Loucy (cell line): ENCODE data around the gene FRA10AC1.

Source experiments
- H2AFZ ChIP-seq: fragments of 200-600 bp; sonication (generic); 2 replicates; pipeline ENCODE4 v1.6.0; 2016; ENCODE audit warnings: antibody characterized with exemption, mild to moderate bottlenecking, low read length, moderate library complexity
- H3F3A ChIP-seq: fragments of 200-600 bp; 2 replicates; pipeline ENCODE4 v1.6.0; 2016; ENCODE audit warnings: antibody characterized with exemption, low read depth, mild to moderate bottlenecking
- H3K27me3 ChIP-seq: fragments of 200-600 bp; sonication (generic); 2 replicates; pipeline ENCODE4 v1.6.1; 2014; ENCODE audit warnings: low read length, mild to moderate bottlenecking; ENCODE audit not compliant: insufficient read depth, poor library complexity, severe bottlenecking
- H3K36me3 ChIP-seq: fragments of 200-600 bp; sonication (generic); 2 replicates; pipeline ENCODE4 v1.6.1; 2016; ENCODE audit warnings: low read length; ENCODE audit not compliant: insufficient read depth
- H3K4me1 ChIP-seq: fragments of 200-600 bp; sonication (generic); 2 replicates; pipeline ENCODE4 v1.5.1; 2014; ENCODE audit warnings: low read length, mild to moderate bottlenecking; ENCODE audit not compliant: insufficient read depth, poor library complexity, severe bottlenecking
- H3K4me2 ChIP-seq: fragments of 200-600 bp; sonication (generic); 2 replicates; pipeline ENCODE4 v1.6.0; 2014; ENCODE audit warnings: antibody characterized with exemption, low read length, low read depth, mild to moderate bottlenecking; ENCODE audit not compliant: poor library complexity, severe bottlenecking
- H3K4me3 ChIP-seq: fragments of 200-600 bp; sonication (generic); 2 replicates; pipeline ENCODE4 v1.5.1; 2014; ENCODE audit warnings: low read length, mild to moderate bottlenecking, mixed read lengths; ENCODE audit not compliant: poor library complexity, severe bottlenecking
- H3K79me2 ChIP-seq: fragments of 200-600 bp; sonication (generic); 2 replicates; pipeline ENCODE4 v1.6.1; 2014; ENCODE audit warnings: low read length; ENCODE audit not compliant: insufficient read depth
- H3K9ac ChIP-seq: fragments of 200-600 bp; sonication (generic); 2 replicates; pipeline ENCODE4 v1.6.0; 2014; ENCODE audit warnings: mild to moderate bottlenecking, low read depth, low read length, moderate library complexity; ENCODE audit not compliant: poor library complexity, severe bottlenecking
- H3K9me2 ChIP-seq: fragments of 200-600 bp; sonication (generic); replicated peaks from 2 replicates; pipeline ENCODE4 v1.6.1; 2016; ENCODE audit warnings: low read depth, low read length, mixed read lengths
- H3K9me3 ChIP-seq: fragments of 200-600 bp; sonication (generic); 2 replicates; pipeline ENCODE4 v1.6.1; 2014; ENCODE audit warnings: mild to moderate bottlenecking, antibody characterized with exemption, low read length, low read depth; ENCODE audit not compliant: insufficient read depth
- H4K20me1 ChIP-seq: fragments of 200-600 bp; sonication (generic); 2 replicates; pipeline ENCODE4 v1.6.0; 2014; ENCODE audit warnings: antibody characterized with exemption, low read length, mild to moderate bottlenecking; ENCODE audit not compliant: insufficient read depth, poor library complexity, severe bottlenecking
- EZH2phosphoT487 ChIP-seq: fragments of 200-600 bp; IDR thresholded peaks from 2 replicates; pipeline ENCODE4 v1.6.1; 2018; ENCODE audit warnings: antibody characterized with exemption, mild to moderate bottlenecking, moderate library complexity, borderline replicate concordance
- TF ChIP-seq, protein P1 (sequence below): fragments of 200-600 bp; sonication (generic); conservative IDR thresholded peaks from 2 replicates; pipeline ENCODE4 v1.5.1; 2014; ENCODE audit warnings: mild to moderate bottlenecking, antibody characterized with exemption, low read length

Gene FRA10AC1

DNA sequence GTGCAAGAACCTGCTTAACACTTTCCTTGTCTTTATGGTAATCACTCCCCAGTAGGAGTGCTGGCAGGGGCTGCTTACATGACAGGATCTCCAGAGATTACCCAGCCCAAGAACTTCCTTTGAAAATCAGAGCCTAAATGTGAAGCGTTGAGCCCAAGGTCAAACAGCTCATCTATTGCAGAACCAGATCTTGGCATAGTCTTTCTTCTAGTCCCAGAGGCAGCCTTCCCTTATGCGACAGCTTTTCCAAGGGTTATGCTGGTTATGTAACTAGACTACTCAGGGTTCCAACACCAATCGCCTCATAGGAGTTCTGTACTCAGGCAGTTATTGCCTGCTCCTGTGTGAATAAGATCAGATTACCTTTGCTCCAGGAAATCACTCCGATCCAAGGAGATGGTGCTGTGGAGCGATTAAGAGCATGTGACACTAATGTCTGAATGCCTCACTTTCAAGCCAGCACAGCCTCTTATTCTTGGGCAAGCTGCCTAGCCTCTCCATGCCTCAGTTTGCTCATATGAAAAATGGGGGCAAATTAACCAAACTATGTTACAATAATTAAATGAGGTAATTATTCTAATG lies 46.9 kb upstream of the FRA10AC1 start:
- no peaks in the 10 kb centered on the region for H3K27me3 ChIP-seq
- no peak overlapping the region for H3K4me2 ChIP-seq
- no peak overlapping the region for H3K9ac ChIP-seq
- no peaks in the 10 kb centered on the region for H3F3A ChIP-seq
- H3K9me2 ChIP-seq, result no peaks in the 10 kb centered on the region
- no peak overlapping the region for H3K4me3 ChIP-seq
- H3K36me3 ChIP-seq, result no peaks in the 10 kb centered on the region
- no peaks in the 10 kb centered on the region for H3K4me1 ChIP-seq
- no peaks in the 10 kb centered on the region for H4K20me1 ChIP-seq
- H2AFZ ChIP-seq, result no peak overlapping the region
- no peaks in the 10 kb centered on the region for H3K79me2 ChIP-seq
- H3K9me3 ChIP-seq, result no peaks in the 10 kb centered on the region
- TF ChIP-seq, protein P1, sequence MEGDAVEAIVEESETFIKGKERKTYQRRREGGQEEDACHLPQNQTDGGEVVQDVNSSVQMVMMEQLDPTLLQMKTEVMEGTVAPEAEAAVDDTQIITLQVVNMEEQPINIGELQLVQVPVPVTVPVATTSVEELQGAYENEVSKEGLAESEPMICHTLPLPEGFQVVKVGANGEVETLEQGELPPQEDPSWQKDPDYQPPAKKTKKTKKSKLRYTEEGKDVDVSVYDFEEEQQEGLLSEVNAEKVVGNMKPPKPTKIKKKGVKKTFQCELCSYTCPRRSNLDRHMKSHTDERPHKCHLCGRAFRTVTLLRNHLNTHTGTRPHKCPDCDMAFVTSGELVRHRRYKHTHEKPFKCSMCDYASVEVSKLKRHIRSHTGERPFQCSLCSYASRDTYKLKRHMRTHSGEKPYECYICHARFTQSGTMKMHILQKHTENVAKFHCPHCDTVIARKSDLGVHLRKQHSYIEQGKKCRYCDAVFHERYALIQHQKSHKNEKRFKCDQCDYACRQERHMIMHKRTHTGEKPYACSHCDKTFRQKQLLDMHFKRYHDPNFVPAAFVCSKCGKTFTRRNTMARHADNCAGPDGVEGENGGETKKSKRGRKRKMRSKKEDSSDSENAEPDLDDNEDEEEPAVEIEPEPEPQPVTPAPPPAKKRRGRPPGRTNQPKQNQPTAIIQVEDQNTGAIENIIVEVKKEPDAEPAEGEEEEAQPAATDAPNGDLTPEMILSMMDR, result no peak
- TF ChIP-seq EZH2phosphoT487, result no peak

DNA sequence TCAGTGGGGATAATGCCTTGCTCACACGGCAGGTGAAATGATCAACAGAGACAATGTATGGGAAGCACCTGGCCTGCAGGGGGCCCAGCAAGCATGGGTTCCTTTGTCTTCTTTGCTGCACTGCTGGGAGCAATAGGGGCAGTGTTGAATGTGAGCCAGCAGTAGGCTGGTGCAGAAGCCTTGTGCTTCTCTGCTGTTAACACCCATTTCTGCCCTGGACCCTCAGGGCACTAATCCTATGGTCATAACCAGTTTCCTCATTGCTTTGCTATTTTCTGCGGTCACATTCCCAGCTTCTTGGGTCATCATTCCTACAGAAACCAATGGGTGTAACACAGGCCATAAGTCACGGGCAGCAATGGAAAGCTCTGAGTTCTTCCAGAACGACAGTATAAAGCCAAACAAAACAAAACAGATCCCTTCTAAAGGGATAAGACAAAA lies 44.5 kb upstream of the FRA10AC1 start:
- Histone ChIP-seq H2AFZ (no peak overlapping the region), H4K20me1 (no peaks in the 10 kb centered on the region), H3K36me3 (no peaks in the 10 kb centered on the region), H3K27me3 (no peaks in the 10 kb centered on the region), H3F3A (no peaks in the 10 kb centered on the region), H3K79me2 (no peaks in the 10 kb centered on the region), H3K4me1 (no peaks in the 10 kb centered on the region), H3K4me3 (no peak overlapping the region), H3K9me3 (no peaks in the 10 kb centered on the region), H3K9me2 (no peaks in the 10 kb centered on the region), H3K4me2 (no peak overlapping the region), H3K9ac (no peak overlapping the region)
- TF ChIP-seq EZH2phosphoT487, result no peak
- TF ChIP-seq, protein P1, result no peak; the same call in none of the 2 replicates

DNA sequence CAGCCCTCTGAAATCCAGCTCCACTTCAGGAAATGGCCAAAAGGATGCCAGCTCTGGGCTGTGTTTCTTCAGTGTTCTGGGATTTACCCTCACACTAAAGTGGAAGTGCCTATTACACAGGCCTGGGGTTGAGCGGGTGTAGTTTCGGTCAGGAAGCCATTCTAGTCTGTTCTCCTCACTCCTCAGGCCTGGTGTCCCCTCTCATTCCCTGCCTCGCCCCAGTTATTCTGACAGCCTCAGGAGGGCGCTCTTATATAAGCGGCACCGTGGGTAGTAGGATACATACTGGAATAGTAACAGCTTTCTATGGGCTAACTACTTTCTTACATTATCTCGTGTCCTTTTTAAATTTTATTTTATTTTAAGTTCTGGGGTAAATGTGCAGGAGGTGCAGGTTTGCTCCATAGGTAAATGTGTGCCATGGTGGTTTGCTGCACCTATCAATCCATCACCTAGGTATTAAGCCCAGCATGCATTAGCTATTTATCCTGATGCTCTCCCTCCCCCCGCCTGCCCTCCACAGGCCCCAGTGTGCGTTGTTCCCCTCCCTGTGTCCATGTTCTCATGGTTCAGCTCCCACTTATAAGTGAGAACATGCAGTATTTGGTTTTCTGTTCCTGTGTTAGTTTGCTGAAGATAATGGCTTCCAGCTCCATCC lies 43.1 kb upstream of the FRA10AC1 start:
- H3K9ac ChIP-seq, result no peak overlapping the region

More for the DNA sequence above, 43.1 kb upstream of the FRA10AC1 start:
- Histone ChIP-seq H3K27me3 (no peaks in the 10 kb centered on the region), H3K4me3 (no peak overlapping the region), H3K36me3 (no peaks in the 10 kb centered on the region), H2AFZ (no peak overlapping the region), H3K79me2 (no peaks in the 10 kb centered on the region), H3K9me3 (no peaks in the 10 kb centered on the region), H3F3A (no peaks in the 10 kb centered on the region), H3K4me2 (no peak overlapping the region), H3K9me2 (no peaks in the 10 kb centered on the region), H4K20me1 (no peaks in the 10 kb centered on the region), H3K4me1 (no peaks in the 10 kb centered on the region)
- TF ChIP-seq, protein P1, result peak; percentile 56
- TF ChIP-seq EZH2phosphoT487, result no peak
